Measurements from ENCODE around the gene DCPS. TPM values are rescaled to one million over a fixed set of nuclear protein-coding genes. Genes with fewer than 3 reads are reported as not detected.
A peak's percentile ranks its signal among the peaks of the same experiment; 100 is the strongest.
"Not testable (repeated sequence)": the region's sequence is repeated elsewhere in the genome, so short reads cannot be mapped to it uniquely, and the experiment has no call there.

The DCPS gene
- total RNA-seq, 2 experiments from 2014 or later: 27.4 to 29.1 TPM

GRCh38 chr11:126345759-126346585 is 42.1 kb downstream of the DCPS start:
- H3K9me3 Mint-ChIP-seq: no peaks in the 10 kb centered on the region
- H3K27ac Mint-ChIP-seq: peak overlapping the region; percentile 74
- no peak for DNase-seq
- POLR2A ChIA-PET: interaction anchor here (1.3 kb wide), 1 partner anchor 9 kb away, joined by 3 read pairs; the partner anchor contains the start of gene ST3GAL4
- peak; percentile 25 for ATAC-seq (ENCODE audit: low read depth)
- H3K27me3 Mint-ChIP-seq: no peaks in the 10 kb centered on the region
- H3K4me1 Mint-ChIP-seq: peaks cover 33% of the 10 kb centered on the region
- H3K4me3 Mint-ChIP-seq: no peak overlapping the region
- H3K36me3 Mint-ChIP-seq: peaks cover 13% of the 10 kb centered on the region

- Mint-ChIP-seq H3K4me1 (peaks cover 31% of the 10 kb centered on the region), H3K27ac (peak overlapping the region; percentile 74), H3K36me3 (peaks cover 12% of the 10 kb centered on the region), H3K9me3 (no peaks in the 10 kb centered on the region), H3K4me3 (no peak overlapping the region), H3K27me3 (no peaks in the 10 kb centered on the region)
- ATAC-seq (ENCODE audit: low read depth) (no peak), DNase-seq (no peak)
- POLR2A ChIA-PET: no interaction called here
Measured at GRCh38 chr11:126346586-126346940, 42.7 kb downstream of the DCPS start.

GRCh38 chr11:126346946-126347345 is 43.1 kb downstream of the DCPS start:
- H3K27me3 Mint-ChIP-seq; H3K27ac Mint-ChIP-seq; DNase-seq; POLR2A ChIA-PET; H3K9me3 Mint-ChIP-seq; ATAC-seq (ENCODE audit: low read depth); H3K4me3 Mint-ChIP-seq: not testable (repeated sequence)
- Mint-ChIP-seq H3K36me3 (peaks cover 12% of the 10 kb centered on the region), H3K4me1 (peaks cover 27% of the 10 kb centered on the region)

- H3K36me3 Mint-ChIP-seq: peaks cover 12% of the 10 kb centered on the region
- POLR2A ChIA-PET: no interaction called here
- no peak for DNase-seq
Measured at GRCh38 chr11:126347751-126348668, 44.1 kb downstream of the DCPS start.

GRCh38 chr11:126348806-126349582 is 45.1 kb downstream of the DCPS start:
- POLR2A ChIA-PET: no interaction called here

More at GRCh38 chr11:126347751-126348668, 44.1 kb downstream of the DCPS start:
- Mint-ChIP-seq H3K4me3 (no peak overlapping the region), H3K9me3 (no peaks in the 10 kb centered on the region), H3K27ac (no peak overlapping the region), H3K4me1 (peaks cover 30% of the 10 kb centered on the region), H3K27me3 (no peaks in the 10 kb centered on the region)
- no peak for ATAC-seq (ENCODE audit: low read depth)

GRCh38 chr11:126350836-126351235 is 47.0 kb downstream of the DCPS start:
- no peaks in the 10 kb centered on the region for H3K9me3 Mint-ChIP-seq
- no peak overlapping the region for H3K4me3 Mint-ChIP-seq
- no peak for ATAC-seq (ENCODE audit: low read depth)
- H3K4me1 Mint-ChIP-seq: peaks cover 37% of the 10 kb centered on the region
- POLR2A ChIA-PET: no interaction called here
- H3K36me3 Mint-ChIP-seq: peaks cover 7% of the 10 kb centered on the region
- H3K27ac Mint-ChIP-seq: no peak overlapping the region
- no peaks in the 10 kb centered on the region for H3K27me3 Mint-ChIP-seq
- no peak for DNase-seq

More at GRCh38 chr11:126348806-126349582, 45.1 kb downstream of the DCPS start:
- Mint-ChIP-seq H3K27ac (no peak overlapping the region), H3K27me3 (no peaks in the 10 kb centered on the region), H3K9me3 (no peaks in the 10 kb centered on the region), H3K36me3 (peaks cover 8% of the 10 kb centered on the region), H3K4me1 (peaks cover 37% of the 10 kb centered on the region), H3K4me3 (no peak overlapping the region)
- DNase-seq: no peak
- no peak for ATAC-seq (ENCODE audit: low read depth)

GRCh38 chr11:126352163-126352562 is 48.3 kb downstream of the DCPS start:
- POLR2A ChIA-PET: no interaction called here
- no peaks in the 10 kb centered on the region for H3K27me3 Mint-ChIP-seq
- ATAC-seq (ENCODE audit: low read depth) (no peak), DNase-seq (no peak)
- H3K4me1 Mint-ChIP-seq: peaks cover 34% of the 10 kb centered on the region
- H3K9me3 Mint-ChIP-seq: no peaks in the 10 kb centered on the region
- no peak overlapping the region for H3K4me3 Mint-ChIP-seq
- H3K27ac Mint-ChIP-seq: no peak overlapping the region
- H3K36me3 Mint-ChIP-seq: peaks cover 7% of the 10 kb centered on the region

- no peaks in the 10 kb centered on the region for H3K9me3 Mint-ChIP-seq
- H3K27me3 Mint-ChIP-seq: no peaks in the 10 kb centered on the region
- H3K4me3 Mint-ChIP-seq: peak overlapping the region; percentile 64
- POLR2A ChIA-PET: interaction anchor here (0.6 to 4.6 kb wide), 5 partner anchors 13 to 749 kb away, joined by 3 to 61 read pairs (median 3); no protein-coding TSS in a partner anchor
- DNase-seq (no peak), ATAC-seq (ENCODE audit: low read depth) (no peak)
- H3K36me3 Mint-ChIP-seq: peaks cover 7% of the 10 kb centered on the region
- peaks cover 37% of the 10 kb centered on the region for H3K4me1 Mint-ChIP-seq
- H3K27ac Mint-ChIP-seq: peak overlapping the region; percentile 78
Measured at GRCh38 chr11:126352934-126353801, 49.3 kb downstream of the DCPS start.

GRCh38 chr11:126354631-126355323 is 50.9 kb downstream of the DCPS start:
- Mint-ChIP-seq H3K9me3 (no peaks in the 10 kb centered on the region), H3K27ac (peak overlapping the region; percentile 90), H3K4me1 (peaks cover 33% of the 10 kb centered on the region), H3K36me3 (peaks cover 7% of the 10 kb centered on the region), H3K4me3 (peak overlapping the region; percentile 95), H3K27me3 (no peaks in the 10 kb centered on the region)
- ATAC-seq (ENCODE audit: low read depth) (peak; percentile 38), DNase-seq (no peak)
- POLR2A ChIA-PET: interaction anchor here (0.5 to 4.6 kb wide), 10 partner anchors 9 to 110 kb away, joined by 3 to 61 read pairs (median 3); partner anchors contain the start of gene DCPS

- H3K4me1 Mint-ChIP-seq: peaks cover 33% of the 10 kb centered on the region
- POLR2A ChIA-PET: interaction anchor here (0.5 to 4.6 kb wide), 6 partner anchors 10 to 109 kb away, joined by 3 to 61 read pairs (median 4); partner anchors contain the start of gene DCPS
- H3K9me3 Mint-ChIP-seq: no peaks in the 10 kb centered on the region
- no peaks in the 10 kb centered on the region for H3K27me3 Mint-ChIP-seq
- H3K36me3 Mint-ChIP-seq: peaks cover 7% of the 10 kb centered on the region
- DNase-seq: peak; percentile 79
- peak within 1 kb of the TSS; percentile 95 for H3K4me3 Mint-ChIP-seq
- ATAC-seq (ENCODE audit: low read depth): peak; percentile 80
- peak within 1 kb of the TSS; percentile 90 for H3K27ac Mint-ChIP-seq
Measured at GRCh38 chr11:126355324-126355925, 51.6 kb downstream of the DCPS start, which contains the start of gene ST3GAL4. Gene ST3GAL4, plus strand, starts transcription at chr11:126355686. Its CDS starts 50,470 bp downstream, at chr11:126406156.
